SH-SY5Y (cell line): ENCODE results near the gene COPE.

Experiments
- GATA2 ChIP-seq: IDR thresholded peaks from 2 replicates; pipeline ENCODE4 v1.6.1; 2011; ENCODE audit warnings: mild to moderate bottlenecking, low read depth, low read length
- GATA3 ChIP-seq: IDR thresholded peaks from 2 replicates; pipeline ENCODE4 v1.6.1; 2011; ENCODE audit warnings: low read depth, mild to moderate bottlenecking, low read length, moderate library complexity

DNA sequence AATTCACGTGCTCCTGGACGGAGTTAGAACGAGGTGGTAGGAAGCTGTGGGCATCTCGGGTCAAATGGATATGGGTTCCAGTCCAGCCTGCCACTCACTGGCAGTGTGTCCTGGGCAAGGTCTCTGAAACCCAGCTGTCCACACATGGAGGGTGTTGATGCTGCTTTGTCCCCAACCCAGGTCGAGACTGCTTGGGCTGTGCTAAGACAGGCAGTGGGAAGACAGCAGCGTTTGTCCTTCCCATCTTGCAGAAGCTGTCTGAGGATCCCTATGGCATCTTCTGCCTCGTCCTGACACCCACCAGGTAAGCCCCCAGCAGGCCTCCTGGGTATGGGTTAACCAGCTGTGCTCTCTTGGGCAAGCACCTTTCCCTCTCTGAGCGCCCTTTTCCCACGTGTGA lies 1.2 kb upstream of the COPE start:
- no peak for TF ChIP-seq GATA3
- TF ChIP-seq GATA2, result no peak
